ENCODE results near the gene WNT3. TPM values are rescaled to one million over a fixed set of nuclear protein-coding genes. Genes with fewer than 3 reads are reported as not detected.

WNT3 gene
- total RNA-seq, 1 experiment from 2014 or later: 5.5 TPM

- Histone ChIP-seq H3K79me2 (ENCODE audit: insufficient read depth, low read length) (no peaks in the 10 kb centered on the region), H3K27me3 (ENCODE audit: insufficient read depth, low read length) (no peaks in the 10 kb centered on the region), H3K9ac (ENCODE audit: low read length) (no peak overlapping the region), H2AFZ (ENCODE audit: low read depth, low read length, poor library complexity, severe bottlenecking) (no peak overlapping the region), H3K4me2 (ENCODE audit: low read length) (no peak overlapping the region), H3K4me1 (ENCODE audit: control insufficient read depth in 1 of 2, insufficient read depth in 2 of 2, low read length in 2 of 2) (peaks cover 16 to 22% of the 10 kb centered on the region in 2 experiments), H3K4me3 (replicated peaks in 1 of 2; ENCODE audit: low read depth in 1 of 2, low read length in 2 of 2) (no peak overlapping the region), H3K9me3 (ENCODE audit: control insufficient read depth in 1 of 2, insufficient read depth in 1 of 2, low read depth in 1 of 2, low read length in 2 of 2) (no peaks in the 10 kb centered on the region), H3K9me2 (ENCODE audit: insufficient read depth) (no peaks in the 10 kb centered on the region), H4K20me1 (ENCODE audit: insufficient read depth) (no peaks in the 10 kb centered on the region), H3K27ac (ENCODE audit: low read depth, low read length) (no peak overlapping the region), H3K36me3 (ENCODE audit: control insufficient read depth in 1 of 2, insufficient read depth in 2 of 2, low read length in 2 of 2) (peaks cover 3 to 5% of the 10 kb centered on the region in 2 experiments; a peak in 2 of 4 replicates)
- intact Hi-C loops (cut with micrococcal nuclease): no loop called here
- no peak for TF ChIP-seq ZNF274 (IDR thresholded peaks at IDR 0.05; ENCODE audit: low read depth, low read length)
- TF ChIP-seq EZH2 (IDR thresholded peaks at IDR 0.05): no peak
- TF ChIP-seq FOSL1 (IDR thresholded peaks at IDR 0.05; ENCODE audit: low read depth): no peak
- TF ChIP-seq SP1 (IDR thresholded peaks at IDR 0.05; ENCODE audit: low read depth): no peak
- TF ChIP-seq YY1 (IDR thresholded peaks at IDR 0.05; ENCODE audit: extremely low read depth, insufficient replicate concordance, low read depth, low read length): no peak
- TF ChIP-seq SRF (IDR thresholded peaks at IDR 0.05; ENCODE audit: low read depth): no peak
- TF ChIP-seq RAD21 (IDR thresholded peaks at IDR 0.05; ENCODE audit: low read depth): no peak
- ATAC-seq (no peak), DNase-seq (ENCODE audit: low read depth, low spot score) (no peak)
- no TSS peak for BruUV-seq (replicated peaks)
- POLR2A ChIA-PET: no interaction called here
- CTCF ChIA-PET: interaction anchor here (0.5 to 2.0 kb wide), 2 partner anchors 13 to 119 kb away, joined by 3 to 4 read pairs; no protein-coding TSS in a partner anchor
- RAD21 ChIA-PET (ENCODE audit: low non-redundant PET in 1 of 2, low total read pairs in 2 of 2, uncharacterized antibody in 2 of 2, unreplicated experiment in 2 of 2): no interaction called here
Measured at GRCh38 chr17:46753776-46754175, 64.7 kb downstream of the WNT3 start.

- H3K4me1 ChIP-seq (ENCODE audit: control insufficient read depth in 1 of 2, insufficient read depth in 2 of 2, low read length in 2 of 2): no peaks in the 10 kb centered on the region
- RAD21 ChIA-PET (ENCODE audit: low non-redundant PET in 1 of 2, low total read pairs in 2 of 2, uncharacterized antibody in 2 of 2, unreplicated experiment in 2 of 2): no interaction called here
- no peak overlapping the region for H2AFZ ChIP-seq (ENCODE audit: low read depth, low read length, poor library complexity, severe bottlenecking)
- H3K9me3 ChIP-seq (ENCODE audit: control insufficient read depth in 1 of 2, insufficient read depth in 1 of 2, low read depth in 1 of 2, low read length in 2 of 2): no peaks in the 10 kb centered on the region
- H3K36me3 ChIP-seq (ENCODE audit: control insufficient read depth in 1 of 2, insufficient read depth in 2 of 2, low read length in 2 of 2): peaks cover 3 to 5% of the 10 kb centered on the region in 2 experiments; a peak in 2 of 4 replicates
- DNase-seq (ENCODE audit: low read depth, low spot score) (no peak), ATAC-seq (no peak)
- intact Hi-C loops (cut with micrococcal nuclease): no loop called here
- CTCF ChIA-PET: interaction anchor here (1.3 kb wide), 1 partner anchor 10 kb away, joined by 3 read pairs; no protein-coding TSS in a partner anchor
- no peak overlapping the region for H3K4me2 ChIP-seq (ENCODE audit: low read length)
- no peaks in the 10 kb centered on the region for H3K79me2 ChIP-seq (ENCODE audit: insufficient read depth, low read length)
- no TSS peak for BruUV-seq (replicated peaks)
- H4K20me1 ChIP-seq (ENCODE audit: insufficient read depth): no peaks in the 10 kb centered on the region
- POLR2A ChIA-PET: interaction anchor here (0.7 kb wide), 1 partner anchor 12 kb away, joined by 3 read pairs; no protein-coding TSS in a partner anchor
- TF ChIP-seq POLR2A (IDR thresholded peaks at IDR 0.05; ENCODE audit: borderline replicate concordance, extremely low read depth, insufficient read depth, insufficient read length): no peak
- no peak for TF ChIP-seq SP1 (IDR thresholded peaks at IDR 0.05; ENCODE audit: low read depth)
- TF ChIP-seq ZBTB33 (IDR thresholded peaks at IDR 0.05; ENCODE audit: extremely low read depth, insufficient replicate concordance, low read length): no peak
- no peak for TF ChIP-seq ATF3 (IDR thresholded peaks at IDR 0.05)
- TF ChIP-seq SIN3A (IDR thresholded peaks at IDR 0.05; ENCODE audit: low read depth): no peak
- no peak for TF ChIP-seq SRF (IDR thresholded peaks at IDR 0.05; ENCODE audit: low read depth)
- no peak for TF ChIP-seq CBX3 (IDR thresholded peaks at IDR 0.05; ENCODE audit: low read depth)
- no peak for TF ChIP-seq EZH2phosphoT487 (IDR thresholded peaks at IDR 0.05; ENCODE audit: borderline replicate concordance)
- no peak for TF ChIP-seq ZNF274 (IDR thresholded peaks at IDR 0.05; ENCODE audit: low read depth, low read length)
- no peak overlapping the region for H3K4me3 ChIP-seq (replicated peaks in 1 of 2; ENCODE audit: low read depth in 1 of 2, low read length in 2 of 2)
- no peaks in the 10 kb centered on the region for H3K27me3 ChIP-seq (ENCODE audit: insufficient read depth, low read length)
- H3K27ac ChIP-seq (ENCODE audit: low read depth, low read length): no peak overlapping the region
- H3K9ac ChIP-seq (ENCODE audit: low read length): no peak overlapping the region
- no peaks in the 10 kb centered on the region for H3K9me2 ChIP-seq (ENCODE audit: insufficient read depth)
Measured at GRCh38 chr17:46751425-46751824, 67.1 kb downstream of the WNT3 start.

All from HCT116 (cell line).